Right ventricle myocardium superior (tissue), 1 donor: ENCODE measurements around the gene DOK1. TPM values are rescaled to one million over a fixed set of nuclear protein-coding genes. Genes with fewer than 3 reads are reported as not detected.
A peak's percentile ranks its signal among the peaks of the same experiment; 100 is the strongest.

Experiments
- ATAC-seq: fragments of 200-7000 bp; cut with Tn5 transposase; one replicate; pipeline ENCODE4 v1.9.1; 2020; ENCODE audit warnings: mild to moderate bottlenecking; ENCODE audit not compliant: poor library complexity
- DNase-seq: peaks from one replicate; pipeline ENCODE4 v3.0.0-alpha.2; 2020
- intact Hi-C: fragments of 100-400 bp; cut with DNase I; formaldehyde crosslinking; loops from one replicate; pipeline ENCODE4 v1.11.2; 2022
- total RNA-seq: library from RNA; stranded (reverse); fragmentation: NEBNext Ultra II Directional; extraction: Animal tissue kit (Norgen Biotek cat#: 25700); gene quantifications from one replicate; pipeline ENCODE4 v1.2.1, GENCODE V29; 2021
- donor health status: DM: no; HTN: yes; CAD: no; lungs with severe emphysema.

DOK1 gene
- total RNA-seq, 1 donor from 2014 or later: 3.8 TPM

- DNase-seq (no peak), ATAC-seq (no peak)
- intact Hi-C loops: no loop called here
These were observed 30.5 kb upstream of the DOK1 start for GRCh38 chr2:74524005-74524404.

- ATAC-seq (no peak), DNase-seq (no peak)
- intact Hi-C loops: no loop called here
These were observed 29.4 kb upstream of the DOK1 start for GRCh38 chr2:74524955-74525716.

GRCh38 chr2:74525717-74526648 is 28.5 kb upstream of the DOK1 start, which contains the start of gene DQX1:
Gene DQX1, minus strand, starts transcription at chr2:74526231. Its CDS starts 502 bp downstream, at chr2:74525729.
- ATAC-seq: no peak
- intact Hi-C loops: no loop called here
- no peak for DNase-seq

GRCh38 chr2:74526649-74527230 is 27.8 kb upstream of the DOK1 start:
- intact Hi-C loops: no loop called here
- DNase-seq: no peak
- no peak for ATAC-seq

GRCh38 chr2:74527741-74528140 is 26.8 kb upstream of the DOK1 start:
- intact Hi-C loops: no loop called here
- no peak for ATAC-seq
- DNase-seq: no peak

GRCh38 chr2:74528600-74529356 is 25.7 kb upstream of the DOK1 start:
- no peak for ATAC-seq
- intact Hi-C loops: no loop called here

GRCh38 chr2:74529357-74530238 is 24.9 kb upstream of the DOK1 start, which contains the start of the genes AUP1 and HTRA2:
Gene AUP1, minus strand, starts transcription at chr2:74529706. Its CDS starts 77 bp downstream, at chr2:74529629.
Gene HTRA2, plus strand, starts transcription at chr2:74529933. Its CDS starts 74 bp downstream, at chr2:74530007.
- intact Hi-C loops: no loop called here
- DNase-seq: peak; percentile 99
- peak; percentile 96 for ATAC-seq

More at GRCh38 chr2:74528600-74529356, 25.7 kb upstream of the DOK1 start:
- DNase-seq: no peak

- ATAC-seq (peak; percentile 30), DNase-seq (peak; percentile 66)
- intact Hi-C loops: no loop called here
These were observed 24.0 kb upstream of the DOK1 start for GRCh38 chr2:74530239-74531187.

GRCh38 chr2:74531666-74532065 is 22.9 kb upstream of the DOK1 start:
- DNase-seq: no peak
- no peak for ATAC-seq
- intact Hi-C loops: no loop called here

- ATAC-seq (no peak), DNase-seq (no peak)
- intact Hi-C loops: no loop called here
These were observed 22.3 kb upstream of the DOK1 start for GRCh38 chr2:74532222-74532621.

- DNase-seq (no peak), ATAC-seq (no peak)
- intact Hi-C loops: no loop called here
These were observed 21.1 kb upstream of the DOK1 start for GRCh38 chr2:74533464-74533863.

- intact Hi-C loops: no loop called here
- ATAC-seq: no peak
- no peak for DNase-seq
These were observed 20.1 kb upstream of the DOK1 start for GRCh38 chr2:74534411-74534810.

GRCh38 chr2:74535440-74535965 is 19.0 kb upstream of the DOK1 start:
- intact Hi-C loops: no loop called here
- no peak for ATAC-seq
- DNase-seq: no peak

GRCh38 chr2:74536166-74536950 is 18.2 kb upstream of the DOK1 start:
- no peak for DNase-seq
- ATAC-seq: no peak
- intact Hi-C loops: no loop called here

- DNase-seq (no peak), ATAC-seq (no peak)
- intact Hi-C loops: no loop called here
These were observed 17.4 kb upstream of the DOK1 start for GRCh38 chr2:74537140-74537539.
